ENCODE measurements around the gene RAP1GAP2.

The RAP1GAP2 gene

GRCh38 chr17:2952174-2952845 is 156.1 kb downstream of the RAP1GAP2 start:
- no peak for DNase-seq

GRCh38 chr17:2954898-2955445 is 158.7 kb downstream of the RAP1GAP2 start:
- no peak for DNase-seq

GRCh38 chr17:2955931-2956582 is 159.8 kb downstream of the RAP1GAP2 start:
- no peak for DNase-seq

GRCh38 chr17:2957631-2958286 is 161.5 kb downstream of the RAP1GAP2 start:
- DNase-seq, result no peak

- DNase-seq, result no peak
These were observed 162.5 kb downstream of the RAP1GAP2 start for GRCh38 chr17:2958706-2959222.

GRCh38 chr17:2959371-2960130 is 163.3 kb downstream of the RAP1GAP2 start:
- DNase-seq, result no peak

GRCh38 chr17:2961446-2961845 is 165.2 kb downstream of the RAP1GAP2 start:
- DNase-seq, result no peak

- no peak for DNase-seq
These were observed 166.0 kb downstream of the RAP1GAP2 start for GRCh38 chr17:2962236-2962635.

- DNase-seq, result no peak
These were observed 166.5 kb downstream of the RAP1GAP2 start for GRCh38 chr17:2962729-2963128.

- no peak for DNase-seq
These were observed 167.2 kb downstream of the RAP1GAP2 start for GRCh38 chr17:2963332-2964027.

- no peak for DNase-seq
These were observed 167.8 kb downstream of the RAP1GAP2 start for GRCh38 chr17:2964028-2964356.

GRCh38 chr17:2964370-2964769 is 168.1 kb downstream of the RAP1GAP2 start:
- DNase-seq, result no peak

GRCh38 chr17:2964831-2965230 is 168.6 kb downstream of the RAP1GAP2 start:
- DNase-seq, result no peak

- DNase-seq, result no peak
These were observed 169.7 kb downstream of the RAP1GAP2 start for GRCh38 chr17:2965621-2966595.

GRCh38 chr17:2967515-2967914 is 171.3 kb downstream of the RAP1GAP2 start:
- DNase-seq, result no peak

- no peak for DNase-seq
These were observed 175.6 kb downstream of the RAP1GAP2 start for GRCh38 chr17:2971851-2972250.

GRCh38 chr17:2972749-2973148 is 176.5 kb downstream of the RAP1GAP2 start:
- DNase-seq, result no peak

- DNase-seq, result no peak
These were observed 178.1 kb downstream of the RAP1GAP2 start for GRCh38 chr17:2974347-2974746.

- DNase-seq, result no peak
These were observed 179.3 kb downstream of the RAP1GAP2 start for GRCh38 chr17:2975469-2975958.

- DNase-seq, result no peak
These were observed 180.9 kb downstream of the RAP1GAP2 start for GRCh38 chr17:2977157-2977556.

GRCh38 chr17:2978116-2978515 is 181.9 kb downstream of the RAP1GAP2 start:
- DNase-seq, result no peak
